Measurements from ENCODE around the gene TMED9.

GRCh38 chr5:177547736-177548135, 44.3 kb upstream of the TMED9 start:
- TF ChIP-seq CTCF (IDR thresholded peaks at IDR 0.05): no peak
- no peak for TF ChIP-seq POLR2A (IDR thresholded peaks at IDR 0.05)

Measured in adrenal gland (tissue), 5 donors.